K562 (cell line): ENCODE measurements around the gene RNF217. TPM values are rescaled to one million over a fixed set of nuclear protein-coding genes. Genes with fewer than 3 reads are reported as not detected.
A peak's percentile ranks its signal among the peaks of the same experiment; 100 is the strongest.

Source experiments
- ATF1 ChIP-seq, 2 experiments: fragments of 450-650 bp in 1 of 2; IDR thresholded peaks; 2 replicates each; pipeline ENCODE4 v1.6.1; 2016; ENCODE audit warnings: missing compliant biosample characterization in 1 of 2, missing genetic modification characterization in 1 of 2
- CLOCK ChIP-seq: fragments of 250-450 bp; sonication (Bioruptor Pico); IDR thresholded peaks from 2 replicates; pipeline ENCODE4 v1.4.0; 2020; ENCODE audit warnings: mild to moderate bottlenecking, moderate library complexity, borderline replicate concordance
- FOXP1 ChIP-seq: sonication (generic); formaldehyde crosslinking; IDR thresholded peaks from 2 replicates; pipeline ENCODE4 v1.8.0; 2022; ENCODE audit warnings: mild to moderate bottlenecking, missing genetic modification reagents
- MAFF ChIP-seq: IDR thresholded peaks from 2 replicates; pipeline ENCODE4 v1.6.1; 2012; ENCODE audit warnings: low read length, improper control_type of control experiment
- MCM3 ChIP-seq: fragments of 450-650 bp; IDR thresholded peaks from 2 replicates; pipeline ENCODE4 v1.6.1; 2016
- MTA3 ChIP-seq: fragments of 450-650 bp; formaldehyde crosslinking; IDR thresholded peaks from 2 replicates; pipeline ENCODE4 v1.6.1; 2017; ENCODE audit warnings: mild to moderate bottlenecking, borderline replicate concordance
- NFYB ChIP-seq: IDR thresholded peaks from 2 replicates; pipeline ENCODE4 v1.6.1; 2011; ENCODE audit warnings: mild to moderate bottlenecking, moderate library complexity; ENCODE audit not compliant: insufficient read length; ENCODE audit errors: extremely low read depth
- PTRF ChIP-seq: fragments of 450-650 bp; IDR thresholded peaks from 2 replicates; pipeline ENCODE4 v1.6.1; 2016; ENCODE audit warnings: mild to moderate bottlenecking, missing genetic modification characterization, missing compliant biosample characterization
- PYGO2 ChIP-seq: fragments of 450-650 bp; IDR thresholded peaks from 2 replicates; pipeline ENCODE4 v1.6.1; 2016; ENCODE audit warnings: mild to moderate bottlenecking, missing genetic modification characterization, moderate library complexity, missing compliant biosample characterization
- STAT6 ChIP-seq: sonication (generic); formaldehyde crosslinking; IDR thresholded peaks from 2 replicates; pipeline ENCODE4 v1.8.1; 2023; ENCODE audit warnings: mild to moderate bottlenecking, missing genetic modification reagents
- TCF3 ChIP-seq: sonication (generic); formaldehyde crosslinking; IDR thresholded peaks from 2 replicates; pipeline ENCODE4 v1.4.0; 2020; ENCODE audit warnings: mild to moderate bottlenecking, missing genetic modification reagents
- TEAD2 ChIP-seq: fragments of 450-650 bp; IDR thresholded peaks from 2 replicates; pipeline ENCODE4 v1.6.1; 2016; ENCODE audit warnings: missing genetic modification characterization, control low read depth, missing compliant biosample characterization
- TFAP4 ChIP-seq: sonication (generic); formaldehyde crosslinking; IDR thresholded peaks from 2 replicates; pipeline ENCODE4 v1.8.0; 2022; ENCODE audit warnings: missing genetic modification reagents, mild to moderate bottlenecking, moderate library complexity, borderline replicate concordance
- THRA ChIP-seq: fragments of 450-650 bp; IDR thresholded peaks from 2 replicates; pipeline ENCODE4 v1.6.1; 2017; ENCODE audit warnings: mild to moderate bottlenecking, moderate library complexity
- ZBTB43 ChIP-seq: sonication (generic); formaldehyde crosslinking; IDR thresholded peaks from 2 replicates; pipeline ENCODE4 v1.8.0; 2023; ENCODE audit warnings: mild to moderate bottlenecking, missing genetic modification reagents
- ZNF143 ChIP-seq: sonication (generic); formaldehyde crosslinking; IDR thresholded peaks from 2 replicates; pipeline ENCODE4 v1.9.0; 2022; ENCODE audit warnings: mild to moderate bottlenecking, missing genetic modification reagents
- ZNF146 ChIP-seq: IDR thresholded peaks from one replicate; pipeline ENCODE4 v1.6.1; 2018; ENCODE audit warnings: missing compliant biosample characterization; ENCODE audit not compliant: unreplicated experiment
- ZNF175 ChIP-seq: fragments of 200-800 bp; sonication (Bioruptor generic); IDR thresholded peaks from 2 replicates; pipeline ENCODE4 v1.6.1; 2016; ENCODE audit warnings: low read depth, mild to moderate bottlenecking, missing genetic modification characterization, missing compliant biosample characterization
- polyA plus RNA-seq, 8 experiments: library from polyadenylated mRNA; depleted of rRNA in 4 of 8; stranded (reverse) in 5 of 8; unstranded in 3 of 8; fragments of >200 nt; fragmentation: Nextera tagmentation in 2 of 8; fragmentation: Illumina TruSeq in 1 of 8; extraction: Ambion mirVana in 2 of 8; extraction: Trizol in 1 of 8; gene quantifications; 2 replicates each; pipeline versions ENCODE4 v1.2.1 to v1.2.3, GENCODE V29; 2011 to 2014; ENCODE audit warnings: inconsistent platforms in 1 of 8, missing spikeins in 1 of 8
- total RNA-seq, 7 experiments: library from RNA; depleted of rRNA in 6 of 7; stranded (reverse); fragments of >200 nt in 6 of 7; fragmentation: Illumina TruSeq in 2 of 7; extraction: Trizol in 2 of 7; gene quantifications; 2 replicates each; pipeline versions ENCODE4 v1.2.1 to v1.2.3, GENCODE V29; 2011 to 2021; ENCODE audit warnings: low replicate concordance in 1 of 7

RNF217 gene
- total and polyA plus RNA-seq, 9 of the 15 experiments (the other 6 are each of a cell fraction or from before 2014, with no cell fraction given), result 2.9 to 25.6 (median 12.0) TPM

GRCh38 chr6:124961777-124962638 is at the start of gene RNF217 (continued):
- TF ChIP-seq ZNF143 (CRISPR knock-in tag) (no peak), TCF3 (CRISPR knock-in tag) (peak; percentile 28; the same call in 1 of the 2 replicates), TFAP4 (CRISPR knock-in tag) (peak; percentile 30), ZBTB43 (peak; percentile 87), FOXP1 (peak; percentile 45; the same call in 1 of the 2 replicates), NFYB (no peak), TEAD2 (no peak), MAFF (no peak), MTA3 (0 out of 2 replicates have a peak, but pooled peaks have one; percentile 43), STAT6 (CRISPR knock-in tag) (no peak), PTRF (no peak), CLOCK (CRISPR knock-in tag) (no peak), ZNF175 (CRISPR knock-in tag) (no peak), PYGO2 (no peak), ZNF146 (CRISPR knock-in tag) (no peak), MCM3 (no peak), THRA (no peak), ATF1 (CRISPR knock-in tag; IDR thresholded peaks at IDR 0.05) (no peak), ATF1 (tag; IDR thresholded peaks at IDR 0.05) (peak; percentile 45)
